NCI-H82 (cell line): ENCODE results near the gene CDH4.

Source experiments
- DNase-seq: peaks from one replicate; lab custom pipeline; 2025; lab: John Stamatoyannopoulos, UW

Gene CDH4

GRCh38 chr20:61251529-61252393 is at the start of gene CDH4:
TSS of gene CDH4 (plus strand) at chr20:61252261.
- DNase-seq: no peak

- DNase-seq: no peak
Measured at GRCh38 chr20:61203320-61203719, 48.7 kb upstream of the CDH4 start.

- no peak for DNase-seq
Measured at GRCh38 chr20:61204206-61204605, 47.9 kb upstream of the CDH4 start.

GRCh38 chr20:61205769-61206168 is 46.3 kb upstream of the CDH4 start:
- DNase-seq: no peak

- DNase-seq: no peak
Measured at GRCh38 chr20:61210862-61211261, 41.2 kb upstream of the CDH4 start.

DNA sequence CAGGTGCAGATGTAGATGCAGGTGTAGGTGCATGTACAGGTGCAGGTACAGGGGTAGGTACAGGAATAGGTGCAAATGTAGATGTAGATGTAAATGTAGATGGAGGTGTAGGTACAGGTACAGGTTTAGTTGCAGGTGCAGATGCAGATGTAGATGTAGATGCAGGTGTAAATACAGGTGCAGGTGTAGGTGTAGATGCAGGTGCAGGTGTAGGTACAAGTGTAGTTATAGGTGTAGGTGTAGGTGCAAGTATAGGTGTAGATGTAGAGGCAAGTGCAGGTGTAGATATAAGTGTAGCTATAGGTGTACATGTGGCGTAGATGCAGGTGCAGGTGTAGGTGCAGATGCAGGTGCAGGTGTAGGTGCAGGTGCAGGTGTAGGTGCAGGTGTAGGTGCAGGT is 34.2 kb upstream of the CDH4 start:
- DNase-seq: no peak

DNA sequence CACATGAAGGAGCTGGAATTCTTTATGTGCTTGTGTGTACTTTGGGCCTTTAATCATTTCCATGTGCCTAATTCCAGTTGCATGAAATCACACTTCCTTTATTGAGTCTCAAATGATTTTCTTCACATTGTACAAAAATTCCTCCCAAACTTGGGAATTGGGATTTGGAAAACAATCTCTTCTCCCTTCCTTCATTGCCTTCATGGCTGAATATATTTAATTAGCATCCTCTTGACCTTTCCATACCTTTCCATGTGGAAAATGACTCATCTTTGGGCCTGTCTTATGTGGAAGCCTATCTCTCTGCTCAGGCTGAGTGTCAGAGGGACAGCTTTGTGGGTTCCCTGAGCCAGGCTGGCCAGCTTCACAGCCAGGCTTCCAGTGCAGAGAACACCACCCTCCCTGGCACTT is 33.0 kb upstream of the CDH4 start:
- no peak for DNase-seq

GRCh38 chr20:61220131-61220530 is 31.9 kb upstream of the CDH4 start:
- DNase-seq: no peak

GRCh38 chr20:61220626-61221325 is 31.3 kb upstream of the CDH4 start:
- DNase-seq: no peak

- no peak for DNase-seq
Measured at GRCh38 chr20:61222699-61223098, 29.4 kb upstream of the CDH4 start.

GRCh38 chr20:61223121-61223520 is 28.9 kb upstream of the CDH4 start:
- no peak for DNase-seq

DNA sequence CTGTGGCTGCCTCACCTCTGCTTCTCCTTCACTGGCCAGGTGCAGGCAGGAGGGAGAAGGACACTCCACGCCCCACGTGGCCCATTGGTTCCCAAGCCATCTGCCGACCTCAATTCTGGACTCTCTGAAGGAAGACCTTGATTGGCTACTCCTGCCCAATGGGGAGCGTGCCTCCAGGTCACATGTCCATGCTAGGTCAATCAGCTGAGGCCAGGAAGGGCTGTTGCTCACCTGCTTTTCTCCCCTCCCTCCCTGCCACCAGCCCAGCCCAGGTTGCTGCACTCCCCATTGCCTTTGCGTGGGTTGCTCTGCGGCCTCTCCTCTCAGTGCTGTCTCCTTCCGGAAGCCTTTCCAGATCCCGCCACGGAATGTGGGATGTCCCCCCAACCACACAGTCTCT is 21.9 kb upstream of the CDH4 start:
- DNase-seq: no peak

- no peak for DNase-seq
Measured at GRCh38 chr20:61233590-61233989, 18.5 kb upstream of the CDH4 start.

GRCh38 chr20:61234224-61234890 is 17.7 kb upstream of the CDH4 start:
- DNase-seq: no peak

GRCh38 chr20:61236713-61237112 is 15.3 kb upstream of the CDH4 start:
- DNase-seq: no peak

DNA sequence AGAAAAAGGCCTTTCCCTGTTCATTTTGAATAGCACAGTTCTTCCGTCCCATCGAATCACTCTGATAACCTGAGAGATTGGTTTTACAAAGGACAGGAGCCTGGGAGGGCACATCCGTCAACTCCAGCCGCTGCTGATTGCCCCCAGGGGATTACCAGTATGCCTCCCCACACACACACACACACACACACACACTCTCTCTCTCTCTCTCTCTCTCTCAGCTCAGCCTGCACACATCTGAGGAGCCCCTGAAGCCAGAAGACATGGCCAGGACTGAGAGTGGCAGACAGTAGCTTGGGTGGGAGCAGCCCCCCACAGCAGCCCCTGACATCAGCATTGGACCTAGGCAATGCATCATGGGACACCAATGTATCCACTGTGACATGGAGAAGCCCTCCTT is 13.2 kb upstream of the CDH4 start:
- DNase-seq: no peak

DNA sequence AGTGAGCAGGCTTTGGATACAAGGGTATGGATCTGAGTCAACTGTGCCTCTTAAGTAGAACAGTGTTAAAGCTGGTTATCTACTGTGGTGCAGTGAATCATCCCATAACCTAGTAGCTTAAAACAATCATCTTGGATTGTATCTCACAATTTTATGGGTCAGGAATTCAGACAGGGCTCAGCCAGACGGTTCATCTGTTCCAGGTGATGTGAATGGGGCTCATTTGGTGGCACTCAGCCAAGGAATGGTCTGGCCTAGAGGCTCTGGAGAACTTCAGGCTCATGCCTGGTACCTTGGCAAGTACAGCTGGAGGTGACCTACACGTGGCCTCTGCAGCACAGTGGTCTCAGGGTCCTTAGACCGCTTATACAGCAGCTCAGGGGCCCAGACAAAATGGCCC is 11.2 kb upstream of the CDH4 start:
- DNase-seq: no peak

GRCh38 chr20:61244213-61244612 is 7.8 kb upstream of the CDH4 start:
- no peak for DNase-seq

DNA sequence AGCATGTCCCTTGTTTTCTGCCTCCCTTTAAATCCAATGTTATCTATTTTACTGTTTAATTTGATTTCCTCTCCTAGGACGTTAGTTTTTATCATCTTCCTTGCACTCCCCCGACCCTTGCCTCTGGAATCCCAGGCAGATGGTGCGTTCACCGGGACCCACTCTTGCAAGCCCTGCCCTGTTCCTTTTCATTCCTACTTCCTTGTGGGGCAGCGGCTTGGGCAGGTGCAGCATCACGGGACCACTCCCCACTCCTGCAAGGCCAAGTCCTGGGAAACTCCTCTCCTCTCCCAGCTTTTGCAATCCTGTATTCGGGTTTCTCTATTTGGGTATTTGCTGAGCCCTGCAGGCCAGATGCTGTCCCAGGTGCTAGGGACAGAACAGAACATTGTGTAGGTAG is 5.8 kb upstream of the CDH4 start:
- no peak for DNase-seq

DNA sequence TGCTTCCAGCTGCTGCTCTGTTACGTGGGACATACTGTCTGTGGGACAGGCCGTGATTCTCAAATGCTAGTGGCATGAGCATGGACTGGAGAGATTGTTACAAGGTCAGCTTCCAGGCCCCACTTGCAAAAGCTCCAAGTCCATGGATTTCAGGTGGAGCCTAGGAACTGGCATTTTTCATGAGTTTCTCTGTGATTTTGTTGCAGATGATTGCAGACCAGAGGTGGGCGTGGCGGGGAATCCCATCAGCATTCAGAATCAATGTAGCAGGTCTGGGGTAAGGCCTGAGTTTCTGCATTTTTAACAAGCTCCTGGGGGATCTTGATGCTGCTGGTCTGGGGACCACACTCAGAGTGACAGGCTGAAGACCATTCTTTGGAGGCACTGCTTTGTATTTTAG is 2.4 kb upstream of the CDH4 start:
- DNase-seq: no peak

DNA sequence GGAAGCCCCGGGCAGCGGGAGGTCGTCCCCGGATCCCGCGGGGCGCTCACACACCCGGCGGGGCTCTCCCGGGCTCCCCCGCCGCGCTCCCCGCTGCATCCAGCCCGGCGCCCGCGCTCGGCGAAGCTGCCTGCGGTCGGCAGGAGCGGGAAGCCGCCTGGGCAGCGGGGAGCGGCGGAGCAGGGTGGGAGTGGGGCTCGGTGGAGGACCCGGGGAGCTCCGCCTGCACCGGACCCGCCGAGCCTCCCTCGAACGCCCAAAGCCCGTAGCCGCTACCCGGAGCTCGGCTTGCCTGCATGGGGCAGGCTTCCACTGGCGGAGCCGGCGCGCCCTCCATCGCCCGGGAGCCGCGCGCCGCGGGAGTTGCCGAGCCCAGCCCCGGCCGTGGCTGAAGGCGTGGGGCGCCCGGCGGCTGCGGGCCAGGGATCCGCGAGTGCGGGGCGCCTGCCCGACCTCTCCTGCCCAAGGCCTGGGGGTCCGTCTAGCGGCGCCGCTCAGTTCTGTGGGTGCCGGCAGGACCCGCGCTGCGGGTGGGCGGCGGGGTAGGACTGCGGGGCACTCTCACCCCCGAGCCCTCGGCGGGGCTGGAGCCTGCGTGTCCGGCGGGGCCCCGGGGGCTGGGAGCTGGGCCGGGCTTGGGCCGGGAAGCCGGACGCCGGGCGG is 671 bp downstream of the CDH4 start:
- DNase-seq: no peak

DNA sequence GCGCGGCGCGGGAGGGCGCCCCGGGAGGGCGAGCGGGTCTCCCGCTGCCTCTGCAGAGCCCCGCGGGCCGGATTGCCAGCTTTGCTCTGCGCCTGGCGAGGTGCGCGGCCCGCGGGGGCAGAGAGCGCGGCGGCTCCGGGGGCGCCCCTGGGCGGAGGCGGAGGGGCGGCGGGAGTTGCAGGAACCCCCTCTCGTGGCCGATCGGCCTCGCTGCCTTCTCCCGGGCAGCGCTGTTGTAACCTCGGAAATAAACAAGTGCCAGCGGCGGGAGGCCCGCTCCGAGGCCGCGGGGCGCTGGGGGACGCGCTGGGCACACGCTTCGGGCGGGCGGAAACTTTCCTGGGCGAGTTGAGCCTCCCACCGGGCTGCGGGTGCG is 1.2 kb downstream of the CDH4 start:
- no peak for DNase-seq
